SKM-1 treated with dmso at 0.1 percent for 144 hours (cell line): ENCODE results near the gene NAP1L4.
"Not testable (repeated sequence)": the region's sequence is repeated elsewhere in the genome, so short reads cannot be mapped to it uniquely, and the experiment has no call there.

Experiments
- DNase-seq: peaks from one replicate; lab custom pipeline; 2025; ENCODE audit not compliant: unreplicated experiment; lab: John Stamatoyannopoulos, UW

Gene NAP1L4

DNA sequence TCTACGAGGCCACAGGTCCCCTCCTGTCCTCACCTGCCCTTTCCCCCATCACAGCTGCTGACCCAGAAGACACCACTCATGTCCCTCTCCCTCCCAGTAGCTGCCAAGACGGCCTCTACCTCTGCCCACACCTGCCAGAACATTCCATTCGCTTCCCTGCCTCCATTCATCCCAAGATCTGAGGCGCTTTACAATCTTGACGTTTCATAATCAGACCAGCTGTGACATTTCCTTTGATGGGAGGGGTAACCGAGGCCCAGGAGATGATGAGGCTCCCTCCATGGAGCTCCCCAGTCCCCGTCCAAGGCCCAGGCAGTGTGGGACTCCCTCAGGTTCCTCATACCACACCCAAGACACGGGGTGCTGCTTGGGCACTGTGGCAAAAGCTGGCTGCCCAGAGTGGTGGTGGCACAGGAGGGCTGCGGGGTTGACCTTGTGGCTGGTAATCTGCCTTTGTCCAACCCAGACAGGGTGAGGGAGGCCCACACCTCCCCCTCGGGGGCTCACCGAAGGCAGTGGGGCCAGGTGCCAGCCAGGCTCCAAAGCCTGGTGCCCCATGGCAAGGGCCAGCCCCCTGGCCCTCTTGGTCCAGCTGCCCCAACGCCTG is 80.2 kb downstream of the NAP1L4 start:
- DNase-seq: no peak

DNA sequence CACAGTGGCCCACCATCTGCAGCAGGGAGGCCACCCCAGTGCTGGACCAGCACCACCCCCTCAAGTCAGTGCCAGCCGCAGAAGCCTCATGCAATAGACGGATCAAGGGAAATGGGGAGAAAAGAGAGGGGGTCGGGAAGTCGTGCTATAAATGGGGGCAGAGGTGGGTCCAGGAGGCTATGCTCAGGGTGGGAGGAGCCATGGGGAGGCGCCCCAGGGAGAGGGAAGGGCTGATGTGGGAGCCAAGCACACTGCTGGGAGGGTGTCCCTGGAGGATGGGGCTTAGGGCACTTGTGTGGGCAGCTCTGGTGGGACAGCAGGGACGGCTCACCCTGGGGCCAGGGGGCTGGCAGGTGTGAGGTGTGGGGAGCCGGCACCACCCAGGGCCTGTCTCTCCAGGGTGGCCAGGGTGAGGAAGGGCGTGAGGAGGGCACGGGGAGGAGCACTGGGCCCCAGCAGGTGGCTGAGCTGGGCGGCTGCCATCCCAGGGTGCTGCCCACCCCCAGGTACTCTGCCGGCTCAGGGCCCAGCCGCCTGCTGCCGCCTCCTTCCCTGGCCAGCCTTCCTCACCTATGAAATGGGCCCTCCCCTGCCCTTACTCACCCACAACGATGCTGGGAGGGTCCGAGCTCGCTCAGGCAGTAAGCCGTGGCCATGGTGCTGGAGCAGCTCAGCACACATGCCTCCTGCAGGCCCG is 80.9 kb downstream of the NAP1L4 start:
- DNase-seq: no peak

- DNase-seq: no peak
Observed at GRCh38 chr11:2910401-2910955, 81.7 kb downstream of the NAP1L4 start.

- no peak for DNase-seq
Observed at GRCh38 chr11:2909133-2909902, 82.8 kb downstream of the NAP1L4 start.

DNA sequence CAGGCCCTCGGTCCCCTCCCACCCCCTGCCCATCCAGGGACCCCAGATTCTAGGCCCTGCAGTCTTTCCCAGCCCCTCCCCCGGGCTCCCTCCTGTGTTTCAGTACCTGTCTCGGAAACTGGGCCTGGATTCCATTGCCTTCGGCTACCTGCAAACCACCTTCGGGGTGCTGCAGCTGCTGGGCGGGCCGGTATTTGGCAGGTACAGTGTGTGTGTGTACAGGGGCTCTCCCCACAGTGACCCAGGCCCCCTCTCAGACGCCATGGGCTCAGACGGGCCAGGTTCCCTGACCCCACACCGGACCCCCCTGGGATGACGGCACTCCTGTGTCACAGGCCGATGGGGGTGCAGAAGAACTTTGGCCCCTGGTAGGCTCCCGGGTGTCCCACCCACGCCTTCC is 84.0 kb downstream of the NAP1L4 start:
- no peak for DNase-seq

DNA sequence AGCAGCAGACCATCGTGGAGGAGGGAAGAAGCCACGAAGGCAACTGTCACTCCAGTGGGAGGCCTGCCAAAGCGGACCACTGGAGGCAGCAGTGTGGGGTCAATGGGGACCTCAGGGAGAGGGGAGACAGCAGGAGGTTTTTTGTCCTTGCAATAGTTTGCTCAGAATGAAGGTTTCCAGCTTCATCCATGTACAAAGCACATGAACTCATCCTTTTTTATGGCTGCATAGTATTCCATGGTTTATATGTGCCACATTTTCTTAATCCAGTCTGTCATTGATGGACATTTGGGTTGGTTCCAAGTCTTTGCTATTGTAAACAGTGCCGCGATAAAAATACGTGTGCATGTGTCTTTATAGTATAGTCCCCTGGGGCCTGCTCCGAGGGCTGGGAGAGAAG is 86.8 kb downstream of the NAP1L4 start:
- DNase-seq: not testable (repeated sequence)

GRCh38 chr11:2904153-2905052 is 87.7 kb downstream of the NAP1L4 start:
- no peak for DNase-seq

GRCh38 chr11:2903672-2904011 is 88.5 kb downstream of the NAP1L4 start:
- no peak for DNase-seq

DNA sequence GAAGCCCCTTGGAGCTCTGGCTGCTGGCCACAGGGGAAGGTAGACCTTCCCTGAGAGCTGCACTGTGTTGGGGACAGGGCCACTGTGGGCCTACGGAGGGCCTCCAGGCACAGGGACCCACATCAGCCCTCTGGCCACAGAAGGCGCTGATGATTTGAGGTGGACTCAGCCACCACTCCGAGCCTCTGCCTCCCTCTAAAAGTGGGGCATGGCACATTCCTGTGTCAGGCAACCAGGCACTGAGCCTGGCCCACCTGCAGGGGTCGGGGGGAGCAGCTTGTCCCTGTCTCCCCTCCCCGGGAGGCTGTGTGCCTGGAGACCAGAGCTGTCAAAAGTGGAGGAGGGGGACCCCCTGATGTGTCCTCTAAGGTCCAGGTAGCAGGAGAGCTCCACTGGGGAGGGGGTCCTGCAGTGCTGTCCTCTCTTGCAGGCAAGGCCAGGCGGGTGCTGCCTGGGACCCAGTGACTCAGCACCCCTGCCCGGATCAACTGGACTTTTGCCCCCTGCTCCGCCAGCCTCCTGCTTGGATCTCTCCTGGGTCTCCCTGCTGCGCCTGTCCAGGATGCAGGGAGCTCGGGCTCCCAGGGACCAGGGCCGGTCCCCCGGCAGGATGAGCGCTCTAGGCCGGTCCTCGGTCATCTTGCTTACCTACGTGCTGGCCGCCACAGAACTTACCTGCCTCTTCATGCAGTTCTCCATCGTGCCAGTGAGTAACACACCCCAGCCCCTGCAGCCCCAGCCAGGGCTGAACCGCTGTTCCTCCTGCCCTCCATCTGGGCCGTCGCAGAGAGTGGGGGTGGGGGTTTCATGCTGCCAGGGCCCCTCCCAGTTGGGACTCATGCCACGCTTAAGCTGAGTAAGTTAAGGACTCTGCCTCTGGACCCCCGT is 89.1 kb downstream of the NAP1L4 start:
- no peak for DNase-seq

- peak; percentile 96 for DNase-seq
Observed at GRCh38 chr11:2901854-2902783, 90.0 kb downstream of the NAP1L4 start.

DNA sequence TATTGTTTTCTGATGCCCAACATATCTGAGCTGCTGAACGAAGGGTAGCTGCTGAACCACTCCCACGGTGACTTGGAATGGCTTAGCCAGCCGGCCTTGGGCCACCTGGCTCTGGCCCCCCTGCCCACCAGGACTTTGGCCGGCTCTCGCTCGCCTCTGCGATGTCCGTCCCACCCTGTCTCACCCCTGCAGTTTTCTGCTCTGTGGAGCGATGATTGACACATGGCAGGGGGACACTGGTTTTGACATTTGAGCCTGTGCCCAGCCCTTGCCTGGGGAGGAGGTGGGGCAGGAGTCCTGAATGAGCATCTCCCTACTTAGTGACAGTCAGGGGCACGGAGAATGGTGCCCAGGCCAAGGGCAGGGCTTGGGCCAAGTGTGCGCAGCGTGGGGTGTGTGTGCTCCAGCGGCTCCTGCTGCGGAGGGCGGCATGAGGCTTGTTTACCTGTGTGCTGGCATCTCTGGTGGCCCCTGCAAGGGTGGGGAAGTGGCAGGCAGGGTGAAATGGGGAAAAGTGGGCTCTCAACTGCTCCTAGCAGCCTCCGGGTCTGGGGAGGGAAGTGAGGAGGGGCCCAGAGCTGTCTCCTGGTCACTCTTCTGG is 90.8 kb downstream of the NAP1L4 start:
- no peak for DNase-seq

GRCh38 chr11:2899080-2899783 is 92.9 kb downstream of the NAP1L4 start:
- DNase-seq: peak; percentile 24

GRCh38 chr11:2898366-2899079 is 93.6 kb downstream of the NAP1L4 start:
- peak; percentile 86 for DNase-seq

GRCh38 chr11:2897048-2897447 is 95.1 kb downstream of the NAP1L4 start:
- no peak for DNase-seq

DNA sequence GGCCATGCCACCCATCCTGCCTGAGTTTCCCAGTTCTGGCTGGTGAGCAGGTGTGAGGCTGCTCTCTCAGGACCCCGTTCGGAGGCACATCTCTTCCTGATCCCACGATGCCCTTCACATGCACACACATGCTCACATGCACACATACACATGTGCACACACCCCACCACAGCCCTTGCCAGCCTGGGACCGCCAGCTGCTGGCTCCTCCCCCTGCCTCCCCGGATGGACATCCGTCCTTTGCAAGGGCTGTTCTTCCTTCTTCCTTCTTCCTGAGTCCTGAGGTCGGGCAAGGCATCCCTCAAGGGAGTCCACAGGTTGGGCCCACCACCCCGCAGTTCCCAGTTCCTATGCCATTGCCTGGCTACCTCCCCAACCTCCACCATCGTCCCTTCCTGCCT is 96.1 kb downstream of the NAP1L4 start:
- DNase-seq: no peak
